ENCODE results near the gene PEF1.
A peak's percentile ranks its signal among the peaks of the same experiment; 100 is the strongest.
"Not testable (repeated sequence)": the region's sequence is repeated elsewhere in the genome, so short reads cannot be mapped to it uniquely, and the experiment has no call there.

The PEF1 gene

GRCh38 chr1:31602081-31602480, 42.6 kb downstream of the PEF1 start:
- DNase-seq = no peak

DNA sequence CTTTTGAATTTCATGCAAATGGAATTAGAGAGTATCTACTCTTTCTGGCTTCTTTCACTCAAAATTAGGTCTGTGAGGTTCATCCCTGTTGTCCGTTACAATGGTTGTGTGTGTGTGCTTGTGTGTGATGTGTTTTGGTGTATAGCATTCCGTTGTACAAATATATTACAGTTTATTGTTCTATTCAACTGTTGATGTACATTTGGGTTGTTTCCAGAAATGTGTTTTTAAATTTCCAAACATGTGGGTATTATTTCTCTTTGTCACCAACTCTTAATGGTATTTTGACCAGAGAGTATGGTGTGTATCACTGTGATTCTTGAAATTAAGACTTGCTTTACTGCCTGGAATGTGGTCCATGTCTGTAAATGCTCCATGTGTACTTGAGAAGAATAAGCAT, 44.0 kb downstream of the PEF1 start:
- no peak for DNase-seq

- DNase-seq = no peak
These were observed 45.7 kb downstream of the PEF1 start for GRCh38 chr1:31598980-31599379.

DNA sequence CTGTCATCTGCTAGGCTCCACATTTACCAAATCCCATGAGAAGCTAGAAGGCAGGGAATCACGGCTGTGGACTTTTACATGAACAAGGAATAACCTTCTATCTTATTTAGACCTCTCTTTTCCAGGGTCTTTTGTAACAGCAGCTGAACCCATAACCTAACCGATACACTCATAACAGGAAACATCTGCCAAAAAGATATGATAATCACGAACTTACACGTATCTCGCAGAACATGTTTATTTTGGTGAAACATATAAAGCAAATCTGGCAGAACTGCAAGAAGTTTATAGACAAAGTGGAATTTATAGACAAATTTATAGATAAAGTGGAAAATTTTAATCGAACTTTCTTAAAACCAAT, 48.0 kb downstream of the PEF1 start:
- DNase-seq = no peak

GRCh38 chr1:31595836-31596736, 48.6 kb downstream of the PEF1 start:
- no peak for DNase-seq

- peak; percentile 75 for DNase-seq
These were observed 50.7 kb downstream of the PEF1 start for GRCh38 chr1:31593770-31594632.

DNA sequence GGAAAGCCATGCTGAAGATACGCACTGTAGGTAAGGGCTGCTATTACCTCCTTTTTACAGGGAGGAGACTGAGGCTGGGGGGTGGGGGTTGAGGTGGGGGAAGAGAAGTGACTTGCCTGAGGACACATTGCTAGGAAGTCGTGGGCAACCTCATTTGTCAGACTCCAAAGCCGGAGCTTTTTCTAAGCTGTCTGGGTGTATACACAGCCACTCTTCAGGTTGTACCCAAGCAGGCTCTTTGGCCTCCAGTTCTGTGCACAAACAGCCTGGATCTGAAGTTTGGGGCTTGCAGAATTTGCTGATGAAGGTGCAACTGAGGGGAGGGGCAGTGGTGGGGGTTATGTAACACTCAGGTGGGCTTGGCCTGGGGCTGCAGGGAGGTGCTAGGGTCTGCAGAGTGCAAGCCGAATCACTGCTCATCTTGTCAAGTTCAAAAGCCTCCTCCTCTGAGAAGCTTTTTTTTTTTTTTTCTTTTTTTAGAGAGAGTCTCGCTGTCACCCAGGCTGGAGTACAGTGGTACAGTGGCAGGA, 51.5 kb downstream of the PEF1 start:
- no peak for DNase-seq

GRCh38 chr1:31592132-31592531, 52.5 kb downstream of the PEF1 start:
- DNase-seq = no peak

DNA sequence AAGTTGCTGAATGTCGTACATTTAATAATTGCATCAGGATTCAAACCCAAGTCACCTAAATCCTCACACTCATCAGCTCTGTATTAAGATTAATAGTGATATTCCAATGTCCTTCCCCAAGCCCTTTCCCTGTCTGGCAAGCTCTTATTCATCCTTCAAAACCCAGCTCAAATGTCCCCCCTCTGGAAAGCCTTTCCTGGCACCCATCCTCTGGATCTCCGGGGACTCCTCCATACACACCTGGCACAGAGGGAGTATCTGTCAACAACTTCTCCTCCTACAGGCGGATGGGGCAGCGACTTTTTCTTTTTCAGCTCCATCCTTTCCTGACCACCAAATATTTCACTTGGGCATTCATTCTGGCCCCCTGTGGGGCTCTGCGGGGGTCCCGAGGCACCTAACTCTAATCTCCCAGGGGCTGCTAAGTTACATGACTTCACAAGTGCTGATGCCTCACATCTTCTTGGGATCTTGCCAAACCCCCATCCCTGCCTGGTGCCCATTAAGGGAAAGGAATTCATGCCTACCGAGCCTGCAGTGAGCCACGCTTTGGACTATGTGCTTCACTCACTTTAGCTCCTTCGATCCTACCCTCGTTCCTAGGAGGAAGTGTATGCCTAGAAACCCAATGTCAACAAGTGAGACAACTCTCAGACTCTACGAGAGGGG, 53.1 kb downstream of the PEF1 start:
- DNase-seq = no peak

DNA sequence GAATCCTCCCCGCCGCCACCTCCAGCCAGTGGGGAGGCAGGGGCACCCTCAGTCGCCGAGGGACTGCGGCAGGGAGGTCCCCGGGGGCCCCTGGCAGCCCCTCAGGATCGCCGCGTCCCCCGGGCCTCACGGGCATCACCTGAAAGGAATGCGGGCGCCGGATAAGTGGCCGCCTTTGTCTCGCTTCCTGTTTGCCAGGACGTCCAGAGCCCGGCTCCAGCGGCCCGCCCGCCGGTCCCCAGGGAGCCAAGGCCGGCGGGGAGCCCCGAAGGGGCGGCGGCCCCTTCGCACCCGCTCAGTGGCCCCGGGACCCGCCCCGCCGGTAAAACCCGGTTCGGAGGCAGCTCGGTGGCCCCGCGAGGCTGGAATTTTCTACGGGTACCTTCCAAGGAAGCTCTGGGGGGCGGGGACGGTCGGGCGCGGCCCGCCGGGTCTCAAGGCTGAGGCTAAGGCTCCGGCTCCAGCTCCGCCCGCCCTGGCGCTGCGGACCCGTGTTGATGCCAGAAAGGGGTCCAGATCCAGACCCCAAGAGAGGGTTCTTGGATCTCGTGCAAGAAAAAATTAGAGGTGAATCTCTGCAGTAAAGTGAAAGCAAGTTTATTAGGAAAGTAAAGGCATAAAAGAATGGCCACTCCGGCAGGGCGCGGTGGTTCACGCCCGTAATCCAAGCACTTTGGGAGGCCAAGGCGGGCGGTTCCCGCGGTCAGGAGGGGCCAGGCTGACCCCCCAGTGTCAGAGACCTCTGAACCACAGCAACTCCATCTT, 55.7 kb downstream of the PEF1 start:
- no peak for DNase-seq

- peak; percentile 63 for DNase-seq
These were observed 56.8 kb downstream of the PEF1 start for GRCh38 chr1:31587720-31588423.

DNA sequence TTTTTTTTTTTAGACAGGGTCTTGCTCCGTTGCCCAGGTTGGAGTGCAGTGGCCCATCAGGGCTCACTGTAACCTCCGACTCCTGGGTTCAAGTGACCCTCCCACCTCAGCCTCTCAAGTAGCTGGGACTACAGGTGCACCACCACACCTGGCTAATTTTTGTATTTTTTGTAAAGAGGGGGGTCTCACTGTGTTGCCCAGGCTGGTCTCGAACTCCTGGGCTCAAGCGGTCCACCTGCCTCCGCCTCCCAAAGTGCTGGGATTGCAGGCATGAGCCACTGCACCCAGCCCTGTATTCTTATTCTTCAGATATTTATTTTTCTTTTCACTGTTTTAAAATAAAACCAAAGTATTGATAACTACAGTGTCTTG, 57.4 kb downstream of the PEF1 start:
- DNase-seq = not testable (repeated sequence)

- no peak for DNase-seq
These were observed 58.0 kb downstream of the PEF1 start for GRCh38 chr1:31586376-31587327.

DNA sequence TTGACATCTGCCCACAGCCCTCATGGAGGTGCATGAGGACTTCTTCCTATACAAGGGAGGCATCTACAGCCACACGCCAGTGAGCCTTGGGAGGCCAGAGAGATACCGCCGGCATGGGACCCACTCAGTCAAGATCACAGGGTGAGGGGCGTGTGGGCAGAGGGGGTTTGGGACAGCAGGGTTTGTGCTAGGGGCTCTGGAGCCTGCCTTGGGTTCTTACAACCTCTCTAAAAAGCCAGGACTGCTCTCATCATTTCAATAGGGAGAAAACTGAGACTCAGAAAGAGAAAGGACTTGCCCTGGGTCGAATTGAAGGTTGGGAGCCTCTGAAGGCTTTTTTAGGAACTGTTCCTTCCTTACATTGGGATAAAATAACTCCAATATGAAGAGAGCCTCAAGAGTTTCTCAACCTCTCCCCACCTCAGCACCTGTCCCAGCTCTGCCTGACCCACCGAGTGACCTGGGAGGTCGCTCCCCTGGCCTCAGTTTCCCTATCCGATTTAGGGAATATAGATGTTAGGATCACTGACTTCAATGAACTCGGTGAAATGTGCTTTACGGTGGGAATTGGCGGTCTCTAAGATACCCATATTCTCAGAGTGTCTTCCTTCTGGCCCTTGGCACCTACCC, 58.8 kb downstream of the PEF1 start:
- DNase-seq = no peak

DNA sequence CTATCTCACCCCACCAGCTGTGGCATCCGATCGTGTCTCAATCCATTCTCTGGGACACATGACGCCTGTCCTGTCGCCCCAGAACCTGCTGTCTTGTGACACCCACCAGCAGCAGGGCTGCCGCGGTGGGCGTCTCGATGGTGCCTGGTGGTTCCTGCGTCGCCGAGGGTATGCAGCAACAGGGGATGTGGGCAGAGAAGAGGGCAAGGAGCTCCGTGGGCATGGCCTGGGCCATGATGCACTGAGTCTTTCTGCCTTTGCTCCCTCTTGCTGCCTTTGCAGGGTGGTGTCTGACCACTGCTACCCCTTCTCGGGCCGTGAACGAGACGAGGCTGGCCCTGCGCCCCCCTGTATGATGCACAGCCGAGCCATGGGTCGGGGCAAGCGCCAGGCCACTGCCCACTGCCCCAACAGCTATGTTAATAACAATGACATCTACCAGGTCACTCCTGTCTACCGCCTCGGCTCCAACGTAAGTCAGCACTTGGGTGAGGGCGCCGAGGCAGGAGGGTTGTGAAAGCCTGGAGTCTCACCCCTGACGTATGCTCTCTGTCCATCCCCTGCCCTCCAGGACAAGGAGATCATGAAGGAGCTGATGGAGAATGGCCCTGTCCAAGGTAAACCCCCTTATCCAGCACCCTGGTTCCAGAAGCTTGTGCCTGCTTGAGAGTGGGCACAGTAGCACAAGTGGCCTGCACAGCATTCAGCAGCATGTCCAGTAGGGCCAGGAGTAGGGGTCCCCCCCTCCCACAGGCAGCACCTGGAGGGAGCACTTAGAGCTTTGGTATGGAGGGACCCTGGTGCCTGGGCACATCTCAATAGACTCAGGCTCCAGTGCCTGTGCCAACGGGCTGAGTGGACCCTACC, 59.6 kb downstream of the PEF1 start:
- DNase-seq = no peak

- no peak for DNase-seq
These were observed 60.4 kb downstream of the PEF1 start for GRCh38 chr1:31583995-31584868.

DNA sequence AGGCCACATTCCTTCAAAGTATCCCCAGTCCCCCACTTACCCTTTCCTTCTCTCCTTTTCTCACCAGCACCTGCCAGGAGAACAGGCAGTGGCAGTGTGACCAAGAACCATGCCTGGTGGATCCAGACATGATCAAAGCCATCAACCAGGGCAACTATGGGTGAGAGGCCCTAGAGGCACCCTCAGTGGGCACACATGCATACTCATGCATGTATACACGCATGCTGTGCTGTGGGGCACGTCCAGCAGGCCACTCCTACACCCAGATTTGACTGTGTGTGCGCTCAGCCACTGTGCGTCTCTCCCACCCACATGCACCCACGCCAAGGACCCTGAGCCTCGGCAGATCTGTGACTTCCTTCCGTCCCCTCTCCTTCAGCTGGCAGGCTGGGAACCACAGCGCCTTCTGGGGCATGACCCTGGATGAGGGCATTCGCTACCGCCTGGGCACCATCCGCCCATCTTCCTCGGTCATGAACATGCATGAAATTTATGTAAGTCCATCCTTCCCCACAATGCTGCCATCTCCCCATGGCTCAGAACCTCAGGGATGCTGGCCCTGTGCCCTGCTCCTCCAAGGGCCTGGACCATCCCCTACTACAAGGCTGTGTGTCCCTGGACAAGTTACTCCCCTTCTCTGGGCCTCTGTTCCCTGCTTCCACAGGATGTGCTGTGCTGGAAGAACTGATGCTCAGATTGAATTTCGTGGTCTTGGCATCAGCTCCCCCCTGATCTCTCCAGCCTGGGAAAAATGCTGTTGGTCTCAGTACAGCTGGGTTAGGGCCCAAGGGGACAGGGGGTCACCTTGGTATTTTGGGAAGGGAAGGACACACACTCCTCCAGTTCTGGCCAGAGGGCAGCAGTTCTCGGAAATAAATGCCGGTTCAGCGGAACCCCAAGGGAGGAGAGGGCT, 61.3 kb downstream of the PEF1 start:
- no peak for DNase-seq

All from activated CD4-positive, alpha-beta T cell treated with anti-CD3 and anti-CD28 coated beads, Interleukin-2, amount 50 U/mL, for 16 hours (primary cell).